Esophagus (tissue), 2 donors: ENCODE data around the gene RBM44. TPM values are rescaled to one million over a fixed set of nuclear protein-coding genes. Genes with fewer than 3 reads are reported as not detected.
A peak's percentile ranks its signal among the peaks of the same experiment; 100 is the strongest.

Source experiments
- H3K27ac ChIP-seq, 2 donors: one replicate each; pipeline ENCODE4 v1.5.1; 2013; ENCODE audit warnings: low read depth in 2 of 2, mild to moderate bottlenecking in 2 of 2, inconsistent platforms in 1 of 2, low read length in 1 of 2, moderate library complexity in 1 of 2
- H3K27me3 ChIP-seq, 2 donors: one replicate each; pipeline ENCODE4 v1.6.1; 2013; ENCODE audit warnings: low read length in 2 of 2, control low read depth in 1 of 2, mild to moderate bottlenecking in 1 of 2; ENCODE audit not compliant: insufficient read depth in 2 of 2, control insufficient read depth in 1 of 2
- H3K36me3 ChIP-seq, 2 donors: one replicate each; pipeline ENCODE4 v1.6.1; 2013; ENCODE audit warnings: low read length in 1 of 2; ENCODE audit not compliant: control insufficient read depth in 2 of 2, insufficient read depth in 2 of 2
- H3K4me1 ChIP-seq, 2 donors: one replicate each; pipeline ENCODE4 v1.6.1; 2013; ENCODE audit warnings: low read length in 1 of 2; ENCODE audit not compliant: control insufficient read depth in 2 of 2, insufficient read depth in 2 of 2
- H3K4me3 ChIP-seq, 2 donors: one replicate each; pipeline ENCODE4 v1.5.1; 2013; ENCODE audit warnings: low read length in 2 of 2, mild to moderate bottlenecking in 2 of 2, low read depth in 1 of 2, moderate library complexity in 1 of 2
- H3K9me3 ChIP-seq, 2 donors: one replicate each; pipeline ENCODE4 v1.6.1; 2013; ENCODE audit warnings: mild to moderate bottlenecking in 2 of 2, low read depth in 1 of 2, low read length in 1 of 2, moderate library complexity in 1 of 2; ENCODE audit not compliant: control insufficient read depth in 2 of 2, insufficient read depth in 1 of 2
- WGBS, 2 donors: extraction: QIAGEN DNeasy Blood & Tissue Kit; methylation state at CpG; one replicate each; pipeline ENCODE4 v1.1.7; 2013; 5-methylcytosine and 5-hydroxymethylcytosine counted together
- polyA plus RNA-seq, 2 donors: library from polyadenylated mRNA; stranded (reverse); fragments of 200-250 nt; gene quantifications; one replicate each; pipeline ENCODE4 v1.2.3, GENCODE V29; 2013
- donor health status: healthy with polysubstance abuse.
- donor health status: Bipolar disorder and iron deficiency.

Gene RBM44
- polyA plus RNA-seq, 2 donors: 0.24 to 0.37 TPM

- WGBS, 2 donors: 26 to 43% methylated on average over 11 of the region's 11 CpGs
- Histone ChIP-seq H3K9me3 (no peaks in the 10 kb centered on the region), H3K27me3 (no peaks in the 10 kb centered on the region), H3K4me3 (no peak overlapping the region), H3K36me3 (no peaks in the 10 kb centered on the region), H3K27ac (peak overlapping the region in 1 of 2 donors; percentile 26), H3K4me1 (peaks cover 6 to 13% of the 10 kb centered on the region in 2 donors)
Observed at GRCh38 chr2:237873421-237873831, 74.8 kb downstream of the RBM44 start.

- Histone ChIP-seq H3K4me1 (peaks cover 6 to 13% of the 10 kb centered on the region in 2 donors), H3K27me3 (no peaks in the 10 kb centered on the region), H3K27ac (no peak overlapping the region), H3K9me3 (no peaks in the 10 kb centered on the region), H3K4me3 (no peak overlapping the region), H3K36me3 (no peaks in the 10 kb centered on the region)
- WGBS, 2 donors: 77 to 87% methylated on average over 14 of the region's 14 CpGs
Observed at GRCh38 chr2:237873897-237874551, 75.4 kb downstream of the RBM44 start.

GRCh38 chr2:237874585-237875161 is 76.1 kb downstream of the RBM44 start:
- WGBS, 2 donors: 63 to 77% methylated on average over 7 of the region's 7 CpGs
- Histone ChIP-seq H3K27me3 (no peaks in the 10 kb centered on the region), H3K27ac (no peak overlapping the region), H3K36me3 (no peaks in the 10 kb centered on the region), H3K4me1 (peaks cover 6 to 13% of the 10 kb centered on the region in 2 donors), H3K9me3 (no peaks in the 10 kb centered on the region), H3K4me3 (no peak overlapping the region)

- no peaks in the 10 kb centered on the region for H3K36me3 ChIP-seq
- peaks cover 6 to 13% of the 10 kb centered on the region in 2 donors for H3K4me1 ChIP-seq
- no peaks in the 10 kb centered on the region for H3K9me3 ChIP-seq
- H3K4me3 ChIP-seq: no peak overlapping the region
- no peak overlapping the region for H3K27ac ChIP-seq
- 78 to 88% methylated on average over 16 of the region's 16 CpGs for WGBS, 2 donors
- no peaks in the 10 kb centered on the region for H3K27me3 ChIP-seq
Observed at GRCh38 chr2:237875256-237876060, 76.9 kb downstream of the RBM44 start.

DNA sequence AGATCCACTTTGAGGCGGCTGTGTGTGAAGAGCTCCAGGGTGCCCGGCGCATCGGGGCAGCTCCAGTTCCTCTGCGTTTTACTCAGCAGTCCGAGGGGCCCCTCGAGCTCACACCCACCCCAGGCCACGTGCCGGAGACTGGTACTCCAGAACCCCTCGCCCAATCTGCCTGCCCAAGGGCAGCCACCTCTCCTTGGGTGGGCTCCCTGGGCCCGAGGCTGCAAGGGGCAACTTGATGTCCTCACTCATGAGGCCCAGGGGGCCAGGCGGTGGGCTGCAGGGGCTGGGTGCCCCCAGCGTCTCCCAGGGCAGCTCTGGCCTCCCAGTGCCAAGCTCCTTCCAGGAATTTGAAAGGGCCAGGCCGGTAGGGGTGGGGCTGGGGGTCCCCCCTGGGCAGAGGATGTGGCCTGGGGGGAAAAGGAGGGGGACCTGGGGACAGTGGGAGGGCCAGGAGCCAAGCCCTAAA is 77.5 kb downstream of the RBM44 start:
- H3K27me3 ChIP-seq: no peaks in the 10 kb centered on the region
- no peaks in the 10 kb centered on the region for H3K9me3 ChIP-seq
- H3K36me3 ChIP-seq: no peaks in the 10 kb centered on the region
- H3K4me1 ChIP-seq: peaks cover 6 to 13% of the 10 kb centered on the region in 2 donors
- no peak overlapping the region for H3K4me3 ChIP-seq
- WGBS, 2 donors: 84 to 87% methylated on average over 14 of the region's 14 CpGs
- H3K27ac ChIP-seq: no peak overlapping the region

DNA sequence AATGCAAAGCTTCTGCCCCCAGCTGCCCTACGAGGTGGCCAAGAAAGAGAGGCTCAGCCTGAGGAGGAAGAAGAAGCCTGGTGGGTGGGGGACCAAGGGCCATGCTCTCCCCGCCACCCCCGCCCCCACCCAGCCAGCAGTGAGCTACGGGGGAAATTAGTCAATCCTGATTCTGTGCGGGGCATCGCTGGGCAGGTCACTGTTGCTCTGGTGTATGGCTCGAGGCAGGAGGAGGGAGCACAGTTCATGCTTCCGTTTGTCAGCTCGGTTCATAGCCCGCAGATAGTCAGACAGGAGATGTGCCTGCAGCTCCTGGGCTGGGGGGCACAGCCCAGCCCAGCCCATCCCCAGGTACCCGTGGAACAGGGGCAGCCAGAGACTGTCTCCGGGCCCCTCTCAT is 78.0 kb downstream of the RBM44 start:
- no peak overlapping the region for H3K27ac ChIP-seq
- WGBS, 2 donors: 84 to 90% methylated on average over 12 of the region's 12 CpGs

GRCh38 chr2:237876951-237877491 is 78.4 kb downstream of the RBM44 start:
- WGBS, 2 donors: 92 to 94% methylated on average over 23 of the region's 23 CpGs
- Histone ChIP-seq H3K4me1 (peaks cover 6 to 13% of the 10 kb centered on the region in 2 donors), H3K9me3 (no peaks in the 10 kb centered on the region), H3K27me3 (no peaks in the 10 kb centered on the region), H3K36me3 (no peaks in the 10 kb centered on the region), H3K4me3 (no peak overlapping the region), H3K27ac (no peak overlapping the region)

More for the DNA sequence above, 78.0 kb downstream of the RBM44 start:
- Histone ChIP-seq H3K36me3 (no peaks in the 10 kb centered on the region), H3K9me3 (no peaks in the 10 kb centered on the region), H3K27me3 (no peaks in the 10 kb centered on the region), H3K4me3 (no peak overlapping the region), H3K4me1 (peaks cover 6 to 13% of the 10 kb centered on the region in 2 donors)

DNA sequence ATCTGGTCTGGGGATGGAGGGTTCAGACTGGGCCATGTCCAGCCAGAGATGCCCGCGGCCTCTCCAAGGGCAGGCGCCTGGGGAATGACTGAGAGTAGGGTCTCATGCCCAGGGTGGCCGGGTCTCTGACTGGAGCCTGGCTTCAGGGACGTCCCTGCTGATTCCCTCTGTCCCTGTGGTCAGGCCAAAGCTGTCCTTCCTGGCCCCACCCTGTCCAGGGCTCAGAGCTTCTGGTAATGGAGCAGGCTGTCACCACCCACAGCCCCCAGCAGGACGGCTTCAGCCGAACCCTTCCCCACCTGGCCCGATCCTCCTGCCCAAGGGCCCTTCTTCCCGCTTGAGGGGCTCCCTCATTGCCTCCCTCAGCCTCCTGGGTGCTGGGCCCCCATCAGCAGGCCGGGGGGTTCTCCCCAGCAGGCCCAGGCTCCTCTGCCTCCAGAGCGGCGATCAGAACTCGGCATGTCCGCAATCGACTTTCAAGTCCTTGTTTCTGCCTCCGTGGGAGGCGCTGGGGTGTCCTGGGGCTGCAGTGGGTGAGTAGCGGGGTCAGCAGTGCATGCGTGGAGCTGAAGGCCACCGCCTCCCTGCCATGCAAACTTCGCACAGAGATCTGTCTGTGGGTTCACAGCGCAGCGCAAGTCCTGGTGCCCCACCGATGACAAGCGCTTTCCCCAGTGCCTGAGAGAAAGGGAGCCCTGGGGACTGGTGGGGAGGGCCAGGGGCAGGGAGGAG is 79.2 kb downstream of the RBM44 start:
- H3K9me3 ChIP-seq: peaks cover 0 to under 1% of the 10 kb centered on the region in 2 donors
- WGBS, 2 donors: 94% methylated on average over 24 to 25 of the region's 25 CpGs
- no peaks in the 10 kb centered on the region for H3K27me3 ChIP-seq
- H3K4me3 ChIP-seq: no peak overlapping the region
- peaks cover 6 to 13% of the 10 kb centered on the region in 2 donors for H3K4me1 ChIP-seq
- H3K36me3 ChIP-seq: no peaks in the 10 kb centered on the region
- no peak overlapping the region for H3K27ac ChIP-seq
